GM23248 (cell line): Measurements from ENCODE around the gene REXO5. TPM values are rescaled to one million over a fixed set of nuclear protein-coding genes. Genes with fewer than 3 reads are reported as not detected.

Experiments
- DNase-seq: peaks from one replicate; pipeline ENCODE4 v3.0.0-alpha.2; 2015
- H2AFZ ChIP-seq: fragments of 200-600 bp; sonication (generic); 2 replicates; pipeline ENCODE4 v1.6.1; 2016; ENCODE audit warnings: antibody characterized with exemption
- H3F3A ChIP-seq: fragments of 200-600 bp; sonication (generic); 2 replicates; pipeline ENCODE4 v1.6.1; 2016; ENCODE audit warnings: mild to moderate bottlenecking, antibody characterized with exemption, mixed run types; ENCODE audit not compliant: insufficient read depth
- H3K27ac ChIP-seq: fragments of 200-600 bp; sonication (generic); 2 replicates; pipeline ENCODE4 v1.5.1; 2016; ENCODE audit warnings: mild to moderate bottlenecking
- H3K27me3 ChIP-seq: fragments of 200-600 bp; sonication (generic); replicated peaks from 2 replicates; pipeline ENCODE4 v1.6.1; 2016; ENCODE audit warnings: mild to moderate bottlenecking; ENCODE audit not compliant: insufficient read depth
- H3K36me3 ChIP-seq: fragments of 200-600 bp; sonication (generic); 2 replicates; pipeline ENCODE4 v1.6.1; 2016; ENCODE audit warnings: low read depth, mild to moderate bottlenecking
- H3K4me1 ChIP-seq: fragments of 200-600 bp; sonication (generic); 2 replicates; pipeline ENCODE4 v1.6.1; 2016; ENCODE audit warnings: mild to moderate bottlenecking; ENCODE audit not compliant: insufficient read depth
- H3K4me2 ChIP-seq: fragments of 200-600 bp; sonication (generic); one replicate; pipeline ENCODE4 v1.6.1; 2016; ENCODE audit warnings: mild to moderate bottlenecking; ENCODE audit not compliant: unreplicated experiment
- H3K4me3 ChIP-seq: fragments of 200-600 bp; sonication (generic); 2 replicates; pipeline ENCODE4 v1.5.1; 2016; ENCODE audit warnings: mild to moderate bottlenecking
- H3K79me2 ChIP-seq: fragments of 200-600 bp; sonication (generic); 2 replicates; pipeline ENCODE4 v1.6.1; 2016; ENCODE audit warnings: mild to moderate bottlenecking; ENCODE audit not compliant: insufficient read depth
- H3K9ac ChIP-seq: fragments of 200-600 bp; sonication (generic); 2 replicates; pipeline ENCODE4 v1.6.1; 2016; ENCODE audit warnings: mild to moderate bottlenecking
- H3K9me2 ChIP-seq: fragments of 200-600 bp; sonication (generic); 2 replicates; pipeline ENCODE4 v1.6.1; 2016; ENCODE audit warnings: mixed run types, mild to moderate bottlenecking, moderate library complexity; ENCODE audit not compliant: insufficient read depth
- H3K9me3 ChIP-seq: fragments of 200-600 bp; sonication (generic); one replicate; pipeline ENCODE4 v1.6.1; 2017; ENCODE audit warnings: low read depth
- H4K20me1 ChIP-seq: fragments of 200-600 bp; sonication (generic); 2 replicates; pipeline ENCODE4 v1.6.0; 2016; ENCODE audit not compliant: insufficient read depth
- EZH2 ChIP-seq: fragments of 200-600 bp; sonication (generic); IDR thresholded peaks from 2 replicates; pipeline ENCODE4 v1.6.1; 2018; ENCODE audit warnings: antibody characterized with exemption, mild to moderate bottlenecking; ENCODE audit not compliant: insufficient read depth, poor library complexity, severe bottlenecking
- EZH2phosphoT487 ChIP-seq: fragments of 200-600 bp; sonication (generic); IDR thresholded peaks from 2 replicates; pipeline ENCODE4 v1.6.1; 2018; ENCODE audit warnings: antibody characterized with exemption, moderate library complexity, mild to moderate bottlenecking, low read depth; ENCODE audit not compliant: insufficient read depth
- WGBS, 2 experiments: methylation state at CpG; one replicate each; pipeline ENCODE4 v1.1.6; 2015 to 2017; ENCODE audit warnings: low lambda C conversion rate in 2 of 2, low coverage in 1 of 2; ENCODE audit errors: missing lambda C conversion rate in 2 of 2; 5-methylcytosine and 5-hydroxymethylcytosine counted together
- in situ Hi-C: fragments of 300-500 bp; cut with MboI; formaldehyde crosslinking; loops from 2 replicates; pipeline ENCODE4 v1.15.0; 2020
- polyA plus RNA-seq: library from polyadenylated mRNA; unstranded; fragments of >200 nt; fragmentation: Nextera tagmentation; extraction: Ambion mirVana; gene quantifications from 2 replicates; pipeline ENCODE4 v1.2.1, GENCODE V29; 2016
- total RNA-seq: library from RNA; depleted of rRNA; stranded (reverse); fragments of >200 nt; shearing (Covaris generic); gene quantifications from 2 replicates; pipeline ENCODE4 v1.2.3, GENCODE V29; 2014

The REXO5 gene
- total and polyA plus RNA-seq, 2 experiments from 2014 or later: 3.5 to 7.0 TPM

DNA sequence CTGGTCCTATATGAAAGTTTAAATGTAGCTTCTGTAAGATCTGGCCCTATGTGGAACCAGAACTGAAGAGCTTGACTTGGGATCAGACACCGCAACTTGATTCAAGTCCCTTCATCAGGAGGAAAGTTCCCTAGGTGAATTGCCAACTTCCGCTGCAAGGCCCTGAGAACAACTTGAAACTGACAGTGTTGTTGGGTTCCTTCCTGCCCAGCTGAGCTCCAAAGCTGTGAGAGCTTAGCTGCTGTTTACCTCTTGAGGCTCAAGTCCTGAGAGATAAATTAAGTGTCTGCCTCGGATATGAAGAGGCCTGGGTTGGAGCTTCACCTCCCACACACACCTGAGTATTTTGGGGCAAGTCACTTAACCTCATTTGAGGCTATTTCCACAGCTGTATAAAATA lies 44.7 kb downstream of the REXO5 start:
- WGBS, 2 experiments: 51 to 53% methylated on average over 3 of the region's 3 CpGs
- Histone ChIP-seq H3K27me3 (no peaks in the 10 kb centered on the region), H3K9me3 (no peaks in the 10 kb centered on the region), H3K9ac (peak overlapping the region; percentile 34), H3K4me1 (peaks cover 53% of the 10 kb centered on the region), H3K27ac (peak overlapping the region; percentile 63), H2AFZ (no peak overlapping the region), H3K36me3 (peaks cover 12% of the 10 kb centered on the region), H3K4me2 (peak overlapping the region; percentile 56), H3F3A (peaks cover 58% of the 10 kb centered on the region), H3K4me3 (no peak overlapping the region), H4K20me1 (no peaks in the 10 kb centered on the region), H3K79me2 (peaks cover 37% of the 10 kb centered on the region), H3K9me2 (no peaks in the 10 kb centered on the region)
- no peak for TF ChIP-seq EZH2
- in situ Hi-C loops: loop anchor here (5.0 kb wide), 1 partner anchor 231 kb away; no protein-coding TSS in a partner anchor
- peak; percentile 27 for DNase-seq

GRCh38 chr16:20851601-20852000 lies 45.3 kb downstream of the REXO5 start:
- peaks cover 58% of the 10 kb centered on the region for H3F3A ChIP-seq
- H3K4me1 ChIP-seq: peaks cover 53% of the 10 kb centered on the region
- H3K9me2 ChIP-seq: no peaks in the 10 kb centered on the region
- H2AFZ ChIP-seq: no peak overlapping the region
- H3K9me3 ChIP-seq: no peaks in the 10 kb centered on the region
- peaks cover 16% of the 10 kb centered on the region for H3K36me3 ChIP-seq
- no peaks in the 10 kb centered on the region for H4K20me1 ChIP-seq
- peak overlapping the region; percentile 63 for H3K27ac ChIP-seq
- H3K27me3 ChIP-seq: no peaks in the 10 kb centered on the region
- H3K4me2 ChIP-seq: peak overlapping the region; percentile 56
- peak overlapping the region; percentile 59 for H3K9ac ChIP-seq
- H3K4me3 ChIP-seq: peak overlapping the region; percentile 43; the same call in 1 of the 2 replicates
- in situ Hi-C loops: loop anchor here (5.0 kb wide), 1 partner anchor 231 kb away; no protein-coding TSS in a partner anchor
- TF ChIP-seq EZH2: no peak
- TF ChIP-seq EZH2phosphoT487: no peak
- DNase-seq: peak; percentile 96
- H3K79me2 ChIP-seq: peaks cover 43% of the 10 kb centered on the region
- 0% methylated on average over 2 of the region's 2 CpGs for WGBS, 2 experiments

DNA sequence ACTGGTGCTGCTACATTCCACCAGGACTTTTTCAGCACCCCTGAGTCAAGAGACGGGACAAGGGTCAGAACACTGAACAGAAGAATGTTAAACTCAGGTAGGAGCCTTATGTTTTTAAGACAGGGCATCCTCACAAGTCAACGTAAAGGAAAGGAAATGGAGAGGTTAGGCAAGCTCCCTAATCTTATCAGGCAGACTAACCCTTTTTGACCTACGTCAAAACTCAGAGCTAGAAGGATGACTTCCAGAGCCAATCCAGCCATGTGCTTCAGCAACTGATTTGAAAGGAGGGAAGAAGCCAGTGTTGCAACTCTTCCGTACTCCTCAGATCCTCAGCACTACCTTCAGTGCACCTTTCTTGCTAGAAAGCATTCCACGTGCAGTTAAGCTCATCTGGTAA lies 46.8 kb downstream of the REXO5 start:
- in situ Hi-C loops: loop anchor here (5.0 kb wide), 1 partner anchor 229 kb away; no protein-coding TSS in a partner anchor
- Histone ChIP-seq H3K79me2 (peaks cover 59% of the 10 kb centered on the region), H3F3A (peaks cover 58% of the 10 kb centered on the region), H4K20me1 (no peaks in the 10 kb centered on the region), H3K36me3 (peaks cover 20% of the 10 kb centered on the region), H3K4me3 (no peak overlapping the region), H3K9ac (no peak overlapping the region), H3K27me3 (no peaks in the 10 kb centered on the region), H3K27ac (peak overlapping the region; percentile 63), H3K9me3 (no peaks in the 10 kb centered on the region), H2AFZ (no peak overlapping the region), H3K9me2 (no peaks in the 10 kb centered on the region), H3K4me2 (peak overlapping the region; percentile 56), H3K4me1 (peaks cover 53% of the 10 kb centered on the region)
- WGBS, 2 experiments: 90 to 94% methylated on average over 5 of the region's 5 CpGs
- no peak for TF ChIP-seq EZH2phosphoT487
- no peak for DNase-seq

DNA sequence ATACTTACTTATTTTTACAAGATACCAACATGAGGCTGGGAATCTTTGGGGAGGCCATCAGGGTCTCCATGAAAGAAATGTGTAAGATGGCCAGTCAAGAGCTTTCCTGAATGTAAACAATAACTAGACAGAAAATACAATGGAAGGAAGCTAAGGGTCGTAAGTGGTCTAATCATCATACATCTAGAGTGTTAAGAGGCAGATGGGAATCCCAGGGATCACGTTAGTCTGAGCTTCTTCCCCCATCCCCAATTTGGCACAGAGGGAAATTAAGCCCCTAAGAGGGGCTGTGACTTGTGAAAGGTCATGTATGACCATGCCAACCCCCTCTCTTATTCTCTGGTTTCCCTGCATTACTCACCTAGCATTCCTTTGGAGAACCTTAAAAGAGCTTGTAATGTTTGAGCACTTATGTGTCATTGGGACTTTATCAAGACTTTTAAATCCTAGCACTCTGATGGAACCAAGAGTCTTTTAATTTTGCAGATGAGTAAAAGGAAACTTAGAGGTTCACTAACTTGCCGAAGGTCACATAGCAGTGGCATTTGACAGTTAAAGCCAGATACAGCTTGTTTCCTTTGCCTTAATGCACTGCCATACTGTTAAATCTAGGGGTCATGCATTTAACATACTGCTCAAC lies 47.8 kb downstream of the REXO5 start:
- TF ChIP-seq EZH2phosphoT487 (no peak), EZH2 (no peak)
- H2AFZ ChIP-seq: no peak overlapping the region
- H3K4me3 ChIP-seq: no peak overlapping the region
- peaks cover 20% of the 10 kb centered on the region for H3K36me3 ChIP-seq
- 87 to 96% methylated on average over 3 of the region's 3 CpGs for WGBS, 2 experiments
- H3K27me3 ChIP-seq: no peaks in the 10 kb centered on the region
- peak overlapping the region; percentile 56 for H3K4me2 ChIP-seq
- 0 out of 2 replicates have a peak overlapping the region, but pooled peaks have one; percentile 11 for H3K27ac ChIP-seq
- in situ Hi-C loops: loop anchor here (5.0 kb wide), 1 partner anchor 228 kb away; no protein-coding TSS in a partner anchor
- no peaks in the 10 kb centered on the region for H3K9me3 ChIP-seq
- no peaks in the 10 kb centered on the region for H3K9me2 ChIP-seq
- peaks cover 53% of the 10 kb centered on the region for H3K4me1 ChIP-seq
- H3F3A ChIP-seq: peaks cover 55% of the 10 kb centered on the region
- peak; percentile 37 for DNase-seq
- no peaks in the 10 kb centered on the region for H4K20me1 ChIP-seq
- no peak overlapping the region for H3K9ac ChIP-seq
- H3K79me2 ChIP-seq: peaks cover 62% of the 10 kb centered on the region
